Smooth muscle cell (in vitro differentiated cells): ENCODE data around the gene NFU1. TPM values are rescaled to one million over a fixed set of nuclear protein-coding genes. Genes with fewer than 3 reads are reported as not detected.

Experiments
- DNase-seq: peaks from one replicate; lab custom pipeline; 2025; ENCODE audit not compliant: unreplicated experiment; lab: John Stamatoyannopoulos, UW
- H2AFZ ChIP-seq: fragments of 200-600 bp; sonication (generic); 2 replicates; pipeline ENCODE4 v1.6.0; 2016; ENCODE audit warnings: antibody characterized with exemption, low read depth, mild to moderate bottlenecking
- H3F3A ChIP-seq: fragments of 200-600 bp; sonication (generic); 2 replicates; pipeline ENCODE4 v1.6.0; 2017; ENCODE audit warnings: antibody characterized with exemption, low read depth
- H3K27ac ChIP-seq: fragments of 200-600 bp; sonication (generic); 2 replicates; pipeline ENCODE4 v1.5.1; 2016; ENCODE audit warnings: low read depth, mild to moderate bottlenecking
- H3K27me3 ChIP-seq: fragments of 200-600 bp; sonication (generic); 2 replicates; pipeline ENCODE4 v1.6.1; 2016; ENCODE audit warnings: low read depth, mild to moderate bottlenecking
- H3K36me3 ChIP-seq: fragments of 200-600 bp; sonication (generic); 2 replicates; pipeline ENCODE4 v1.5.1; 2016; ENCODE audit warnings: low read depth
- H3K4me1 ChIP-seq: fragments of 200-600 bp; sonication (generic); 2 replicates; pipeline ENCODE4 v1.5.1; 2016; ENCODE audit warnings: low read depth
- H3K4me2 ChIP-seq: fragments of 200-600 bp; sonication (generic); 2 replicates; pipeline ENCODE4 v1.6.0; 2016; ENCODE audit warnings: mild to moderate bottlenecking
- H3K4me3 ChIP-seq: fragments of 200-600 bp; sonication (generic); 2 replicates; pipeline ENCODE4 v1.5.1; 2016; ENCODE audit warnings: mild to moderate bottlenecking
- H3K79me2 ChIP-seq: fragments of 200-600 bp; sonication (generic); 2 replicates; pipeline ENCODE4 v1.6.0; 2016; ENCODE audit warnings: low read depth, mild to moderate bottlenecking
- H3K9ac ChIP-seq: fragments of 200-600 bp; sonication (generic); 2 replicates; pipeline ENCODE4 v1.6.0; 2016; ENCODE audit warnings: low read depth
- H3K9me3 ChIP-seq: fragments of 200-600 bp; sonication (generic); replicated peaks from 2 replicates; pipeline ENCODE4 v1.5.1; 2016; ENCODE audit warnings: low read depth
- H4K20me1 ChIP-seq: fragments of 200-600 bp; sonication (generic); 2 replicates; pipeline ENCODE4 v1.6.0; 2016; ENCODE audit warnings: low read depth
- WGBS: methylation state at CpG from one replicate; pipeline ENCODE4 v1.1.7; 2016; ENCODE audit warnings: low lambda C conversion rate; 5-methylcytosine and 5-hydroxymethylcytosine counted together
- polyA plus RNA-seq: library from polyadenylated mRNA; unstranded; fragments of >200 nt; fragmentation: Nextera tagmentation; extraction: Ambion mirVana; gene quantifications from 2 replicates; pipeline ENCODE4 v1.2.1, GENCODE V29; 2016
- total RNA-seq: library from RNA; depleted of rRNA; stranded (reverse); fragments of >200 nt; gene quantifications from 2 replicates; pipeline ENCODE4 v1.2.3, GENCODE V29; 2014
- TF ChIP-seq, protein P1 (sequence below): fragments of 200-600 bp; sonication (generic); IDR thresholded peaks from 2 replicates; pipeline ENCODE4 v1.5.1; 2017; ENCODE audit warnings: borderline replicate concordance, mild to moderate bottlenecking, antibody characterized with exemption; ENCODE audit not compliant: insufficient read depth, poor library complexity, severe bottlenecking

The NFU1 gene
- total and polyA plus RNA-seq, 2 experiments from 2014 or later, result 43.0 to 62.0 TPM

GRCh38 chr2:69462780-69463179 lies 25.5 kb upstream of the NFU1 start:
- H3K4me3 ChIP-seq, result no peak overlapping the region
- H3K4me2 ChIP-seq, result no peak overlapping the region
- no peak for DNase-seq
- no peak overlapping the region for H3K27ac ChIP-seq
- TF ChIP-seq, protein P1, sequence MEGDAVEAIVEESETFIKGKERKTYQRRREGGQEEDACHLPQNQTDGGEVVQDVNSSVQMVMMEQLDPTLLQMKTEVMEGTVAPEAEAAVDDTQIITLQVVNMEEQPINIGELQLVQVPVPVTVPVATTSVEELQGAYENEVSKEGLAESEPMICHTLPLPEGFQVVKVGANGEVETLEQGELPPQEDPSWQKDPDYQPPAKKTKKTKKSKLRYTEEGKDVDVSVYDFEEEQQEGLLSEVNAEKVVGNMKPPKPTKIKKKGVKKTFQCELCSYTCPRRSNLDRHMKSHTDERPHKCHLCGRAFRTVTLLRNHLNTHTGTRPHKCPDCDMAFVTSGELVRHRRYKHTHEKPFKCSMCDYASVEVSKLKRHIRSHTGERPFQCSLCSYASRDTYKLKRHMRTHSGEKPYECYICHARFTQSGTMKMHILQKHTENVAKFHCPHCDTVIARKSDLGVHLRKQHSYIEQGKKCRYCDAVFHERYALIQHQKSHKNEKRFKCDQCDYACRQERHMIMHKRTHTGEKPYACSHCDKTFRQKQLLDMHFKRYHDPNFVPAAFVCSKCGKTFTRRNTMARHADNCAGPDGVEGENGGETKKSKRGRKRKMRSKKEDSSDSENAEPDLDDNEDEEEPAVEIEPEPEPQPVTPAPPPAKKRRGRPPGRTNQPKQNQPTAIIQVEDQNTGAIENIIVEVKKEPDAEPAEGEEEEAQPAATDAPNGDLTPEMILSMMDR, result no peak
- H2AFZ ChIP-seq, result no peak overlapping the region
- H3K9me3 ChIP-seq, result no peaks in the 10 kb centered on the region
- H3K9ac ChIP-seq, result no peak overlapping the region
- WGBS, result 97% methylated on average over 3 of the region's 3 CpGs
- no peaks in the 10 kb centered on the region for H4K20me1 ChIP-seq
- H3K36me3 ChIP-seq, result no peaks in the 10 kb centered on the region
- H3K27me3 ChIP-seq, result no peaks in the 10 kb centered on the region
- H3K79me2 ChIP-seq, result no peaks in the 10 kb centered on the region
- H3K4me1 ChIP-seq, result no peaks in the 10 kb centered on the region
- no peaks in the 10 kb centered on the region for H3F3A ChIP-seq

DNA sequence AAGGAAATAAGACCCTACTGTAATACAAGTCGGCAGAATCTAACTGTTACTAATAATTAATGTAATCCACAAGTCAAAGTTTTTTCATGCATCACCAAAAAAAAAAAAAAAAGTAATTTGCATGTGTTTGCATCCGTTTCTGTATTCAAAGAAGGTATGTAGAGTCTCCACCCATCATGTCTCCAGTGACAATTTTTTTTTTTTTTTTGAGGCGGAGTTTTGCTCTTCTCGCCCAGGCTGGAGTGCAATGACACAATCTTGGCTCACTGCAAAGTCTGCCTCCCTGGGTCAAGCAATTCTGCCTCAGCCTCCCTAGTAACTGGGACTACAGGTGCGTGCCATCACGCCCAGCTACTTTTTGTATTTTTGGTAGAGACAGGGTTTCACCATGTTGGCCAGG lies 24.2 kb upstream of the NFU1 start:
- Histone ChIP-seq H3K9me3 (no peaks in the 10 kb centered on the region), H2AFZ (no peak overlapping the region), H3K79me2 (no peaks in the 10 kb centered on the region), H4K20me1 (no peaks in the 10 kb centered on the region), H3K4me2 (no peak overlapping the region), H3K4me3 (no peak overlapping the region), H3K27ac (no peak overlapping the region), H3K27me3 (no peaks in the 10 kb centered on the region), H3F3A (no peaks in the 10 kb centered on the region), H3K36me3 (no peaks in the 10 kb centered on the region), H3K4me1 (no peaks in the 10 kb centered on the region), H3K9ac (no peak overlapping the region)
- TF ChIP-seq, protein P1, result no peak
- 96% methylated on average over 6 of the region's 6 CpGs for WGBS
- DNase-seq, result no peak

- no peak overlapping the region for H3K4me3 ChIP-seq
Observed at GRCh38 chr2:69459936-69460335, 22.7 kb upstream of the NFU1 start.

DNA sequence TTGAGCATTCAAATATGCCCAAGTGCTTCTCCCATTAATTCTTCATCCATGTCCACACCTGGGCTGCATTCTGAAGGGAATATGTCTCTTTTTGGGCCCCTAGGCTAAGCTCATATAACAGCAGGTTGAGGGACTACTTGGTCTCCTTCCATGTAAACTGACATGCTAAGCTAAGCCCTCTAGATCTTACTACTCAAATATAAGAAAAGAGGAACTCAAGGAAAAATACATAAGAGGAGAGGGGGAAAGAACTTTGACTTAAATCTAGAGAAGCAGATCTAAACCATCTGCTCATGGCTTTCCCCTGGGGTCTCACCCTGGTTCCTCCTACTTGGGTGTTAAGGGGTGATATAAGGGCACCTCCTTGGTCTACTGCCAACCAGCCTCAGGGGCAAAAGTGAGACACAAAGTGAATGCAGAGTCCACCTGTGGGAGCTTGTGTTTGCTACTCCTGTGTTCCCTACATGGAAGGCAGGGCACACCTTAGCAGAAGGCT lies 19.8 kb upstream of the NFU1 start:
- Histone ChIP-seq H3F3A (no peaks in the 10 kb centered on the region), H4K20me1 (no peaks in the 10 kb centered on the region)
- TF ChIP-seq, protein P1, result no peak

More at GRCh38 chr2:69459936-69460335, 22.7 kb upstream of the NFU1 start:
- H3K79me2 ChIP-seq, result no peaks in the 10 kb centered on the region
- no peak overlapping the region for H2AFZ ChIP-seq
- no peaks in the 10 kb centered on the region for H3K36me3 ChIP-seq
- TF ChIP-seq, protein P1, result no peak
- no peak overlapping the region for H3K27ac ChIP-seq
- no peak overlapping the region for H3K9ac ChIP-seq
- H3K27me3 ChIP-seq, result no peaks in the 10 kb centered on the region
- WGBS, result 94% methylated on average over 4 of the region's 4 CpGs
- H4K20me1 ChIP-seq, result no peaks in the 10 kb centered on the region
- H3K9me3 ChIP-seq, result no peaks in the 10 kb centered on the region
- no peak for DNase-seq
- H3F3A ChIP-seq, result no peaks in the 10 kb centered on the region
- H3K4me2 ChIP-seq, result no peak overlapping the region
- no peaks in the 10 kb centered on the region for H3K4me1 ChIP-seq

More for the DNA sequence above, 19.8 kb upstream of the NFU1 start:
- no peak overlapping the region for H2AFZ ChIP-seq
- H3K4me1 ChIP-seq, result no peaks in the 10 kb centered on the region
- no peak overlapping the region for H3K4me2 ChIP-seq
- H3K4me3 ChIP-seq, result no peak overlapping the region
- H3K36me3 ChIP-seq, result no peaks in the 10 kb centered on the region
- H3K79me2 ChIP-seq, result no peaks in the 10 kb centered on the region
- no peaks in the 10 kb centered on the region for H3K9me3 ChIP-seq
- DNase-seq, result no peak
- no peak overlapping the region for H3K9ac ChIP-seq
- no peak overlapping the region for H3K27ac ChIP-seq
- no peaks in the 10 kb centered on the region for H3K27me3 ChIP-seq
